K562 treated with DMSO at 1 percent for 48 hours (cell line): Measurements from ENCODE around the gene NUP188. TPM values are rescaled to one million over a fixed set of nuclear protein-coding genes. Genes with fewer than 3 reads are reported as not detected.

Experiments used
- total RNA-seq: library from RNA; unstranded; fragments of 300-600 nt; gene quantifications from 2 replicates; pipeline ENCODE4 v1.2.3, GENCODE V29; 2022; ENCODE audit warnings: low replicate concordance; ENCODE audit errors: extremely low read depth

The NUP188 gene, protein sequence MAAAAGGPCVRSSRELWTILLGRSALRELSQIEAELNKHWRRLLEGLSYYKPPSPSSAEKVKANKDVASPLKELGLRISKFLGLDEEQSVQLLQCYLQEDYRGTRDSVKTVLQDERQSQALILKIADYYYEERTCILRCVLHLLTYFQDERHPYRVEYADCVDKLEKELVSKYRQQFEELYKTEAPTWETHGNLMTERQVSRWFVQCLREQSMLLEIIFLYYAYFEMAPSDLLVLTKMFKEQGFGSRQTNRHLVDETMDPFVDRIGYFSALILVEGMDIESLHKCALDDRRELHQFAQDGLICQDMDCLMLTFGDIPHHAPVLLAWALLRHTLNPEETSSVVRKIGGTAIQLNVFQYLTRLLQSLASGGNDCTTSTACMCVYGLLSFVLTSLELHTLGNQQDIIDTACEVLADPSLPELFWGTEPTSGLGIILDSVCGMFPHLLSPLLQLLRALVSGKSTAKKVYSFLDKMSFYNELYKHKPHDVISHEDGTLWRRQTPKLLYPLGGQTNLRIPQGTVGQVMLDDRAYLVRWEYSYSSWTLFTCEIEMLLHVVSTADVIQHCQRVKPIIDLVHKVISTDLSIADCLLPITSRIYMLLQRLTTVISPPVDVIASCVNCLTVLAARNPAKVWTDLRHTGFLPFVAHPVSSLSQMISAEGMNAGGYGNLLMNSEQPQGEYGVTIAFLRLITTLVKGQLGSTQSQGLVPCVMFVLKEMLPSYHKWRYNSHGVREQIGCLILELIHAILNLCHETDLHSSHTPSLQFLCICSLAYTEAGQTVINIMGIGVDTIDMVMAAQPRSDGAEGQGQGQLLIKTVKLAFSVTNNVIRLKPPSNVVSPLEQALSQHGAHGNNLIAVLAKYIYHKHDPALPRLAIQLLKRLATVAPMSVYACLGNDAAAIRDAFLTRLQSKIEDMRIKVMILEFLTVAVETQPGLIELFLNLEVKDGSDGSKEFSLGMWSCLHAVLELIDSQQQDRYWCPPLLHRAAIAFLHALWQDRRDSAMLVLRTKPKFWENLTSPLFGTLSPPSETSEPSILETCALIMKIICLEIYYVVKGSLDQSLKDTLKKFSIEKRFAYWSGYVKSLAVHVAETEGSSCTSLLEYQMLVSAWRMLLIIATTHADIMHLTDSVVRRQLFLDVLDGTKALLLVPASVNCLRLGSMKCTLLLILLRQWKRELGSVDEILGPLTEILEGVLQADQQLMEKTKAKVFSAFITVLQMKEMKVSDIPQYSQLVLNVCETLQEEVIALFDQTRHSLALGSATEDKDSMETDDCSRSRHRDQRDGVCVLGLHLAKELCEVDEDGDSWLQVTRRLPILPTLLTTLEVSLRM (N-terminal part only)
- total RNA-seq, result 457 TPM in 1 of 2 replicates, not detected in the other

GRCh38 chr9:128947527-128948301 is at the start of gene NUP188, which contains the start of gene DOLK:
Gene NUP188, plus strand, starts transcription at chr9:128947699. Its CDS starts 21 bp downstream, at chr9:128947720.
Gene DOLK, minus strand, starts transcription at chr9:128947603. Its CDS starts 300 bp downstream, at chr9:128947303.

DNA sequence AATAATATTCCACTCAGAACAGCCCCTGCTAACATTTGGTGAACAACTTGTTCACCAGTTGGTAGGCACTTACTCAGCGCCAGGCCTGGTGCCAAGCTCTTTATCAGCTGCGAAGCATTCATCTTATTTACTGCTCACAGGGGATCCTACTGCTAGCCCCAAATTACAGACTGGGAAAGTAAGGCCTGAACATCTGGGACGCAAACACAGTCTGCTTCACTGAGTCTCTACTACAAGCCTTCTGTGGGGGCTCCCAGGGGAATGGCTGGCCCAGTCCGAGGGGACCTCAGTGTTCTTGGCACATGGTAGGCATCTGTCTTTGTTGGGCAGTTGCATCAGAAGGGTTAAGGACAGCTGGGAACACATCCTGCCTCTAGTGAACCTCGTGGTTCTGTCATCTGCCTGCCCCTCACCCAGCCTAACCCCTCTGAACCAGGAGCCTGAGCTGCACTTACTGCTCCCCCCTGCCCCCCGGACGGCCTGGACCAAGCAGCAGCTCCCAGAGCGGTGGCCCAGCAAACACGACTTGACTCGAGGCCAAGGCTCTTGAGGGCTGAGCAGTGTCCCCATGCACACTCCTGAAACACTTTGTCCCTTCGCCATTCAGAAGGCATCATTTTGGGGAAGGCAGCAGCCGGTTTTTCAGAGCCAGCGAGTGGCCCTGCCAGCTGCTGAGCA is 27.0 kb upstream of the NUP188 start, which contains the start of gene PHYHD1:
Gene PHYHD1, plus strand, starts transcription at position 602 of the 678 bp plus-strand sequence. CDS start 1,342 bp downstream, outside the sequence.

DNA sequence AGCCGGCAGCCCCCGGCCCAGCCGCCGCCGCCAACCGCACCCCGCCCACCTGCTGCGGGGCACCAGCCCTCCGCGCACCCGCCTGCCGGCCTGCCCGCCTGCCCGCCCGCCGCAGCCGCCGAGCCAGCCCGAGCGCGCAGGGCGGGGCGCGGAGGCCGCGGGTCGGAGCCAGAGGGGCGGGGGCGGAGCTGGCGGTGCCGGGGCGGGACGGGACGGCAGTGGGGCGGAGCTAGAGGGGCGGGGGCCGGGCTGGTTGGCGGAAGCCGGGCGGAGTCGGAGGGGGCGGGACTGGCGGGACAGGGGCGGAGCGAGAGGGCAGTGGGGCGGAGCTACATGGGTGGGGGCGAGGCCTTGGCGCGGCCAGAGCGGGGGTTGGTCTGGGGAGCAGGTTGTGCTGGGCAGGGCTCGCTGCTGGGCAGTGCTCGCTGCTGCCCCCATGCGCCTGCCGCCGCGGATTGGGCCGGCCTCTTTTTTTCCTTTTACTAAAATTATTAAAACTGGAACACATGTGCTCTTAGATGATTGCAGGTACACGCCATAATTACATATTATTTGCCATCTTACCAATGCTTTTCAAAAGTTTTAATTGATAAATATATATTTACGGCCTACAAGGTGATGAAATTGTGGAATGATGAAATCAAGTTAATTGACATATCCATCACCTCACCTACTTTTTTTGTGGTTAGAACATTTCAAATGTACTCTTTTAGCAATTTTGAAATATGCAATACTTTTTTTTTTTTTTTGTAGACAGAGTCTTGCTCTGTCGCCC is 80.9 kb downstream of the NUP188 start, which contains the start of gene SH3GLB2:
Gene SH3GLB2, minus strand, starts transcription at position 140 of the 775 bp plus-strand sequence. CDS start 177 bp downstream, outside the sequence.

DNA sequence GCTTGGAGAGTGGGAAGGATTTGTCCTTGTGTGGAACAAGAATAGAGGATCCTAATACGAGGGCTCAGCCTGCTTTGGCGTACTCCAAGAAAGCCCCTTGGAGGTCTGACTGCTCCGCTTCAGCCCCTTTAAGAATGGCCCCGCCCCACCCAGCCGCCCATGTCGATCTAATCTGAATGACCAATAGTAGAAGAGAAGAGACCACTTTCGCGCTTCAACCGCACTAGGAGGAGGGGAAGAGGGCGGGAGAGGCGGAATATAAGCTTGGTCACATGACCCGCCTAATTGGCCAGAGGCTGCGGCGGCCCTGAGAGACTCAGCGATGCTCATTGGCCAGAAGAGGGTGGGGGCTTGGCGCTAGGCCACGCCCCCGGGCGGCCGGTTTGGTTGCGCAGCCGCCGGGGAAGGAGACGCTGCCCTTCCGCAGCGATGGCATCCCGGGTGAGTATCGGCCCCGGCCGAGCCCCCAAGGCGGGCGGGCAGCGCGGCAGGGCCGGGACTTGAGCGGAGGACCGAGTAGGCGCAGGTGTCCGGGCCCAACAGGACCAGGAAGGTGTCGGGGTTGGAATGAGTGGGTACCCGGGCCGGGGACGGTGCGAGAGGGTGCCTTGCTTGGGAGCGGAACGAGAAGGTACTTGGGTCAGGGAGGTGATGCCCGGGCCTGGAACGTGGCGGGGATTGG is 88.9 kb downstream of the NUP188 start, which contains the start of gene MIGA2:
Gene MIGA2, plus strand, starts transcription at position 386 of the 682 bp plus-strand sequence. CDS start 3,969 bp downstream, outside the sequence.

Other genes starting within 250 kb of the NUP188 start
- gene PKN3, start 245.2 kb upstream of the NUP188 start, total RNA-seq, result not detected in 2 replicates
- not detected in 2 replicates for gene ZDHHC12, start 223.6 kb upstream of the NUP188 start, total RNA-seq
- not detected in 2 replicates for gene ZER1, start 175.8 kb upstream of the NUP188 start, total RNA-seq
- not detected in 2 replicates for gene TBC1D13, start 160.4 kb upstream of the NUP188 start, total RNA-seq
- gene ENDOG, start 129.2 kb upstream of the NUP188 start, total RNA-seq, result not detected in 2 replicates
- gene SPOUT1, start 117.9 kb upstream of the NUP188 start, total RNA-seq, result 1,149 TPM in 1 of 2 replicates, not detected in the other
- gene KYAT1, start 65.7 kb upstream of the NUP188 start, total RNA-seq, result not detected in 2 replicates
- gene LRRC8A, start 65.6 kb upstream of the NUP188 start, total RNA-seq, result not detected in 2 replicates
- gene PHYHD1, start 26.7 kb upstream of the NUP188 start, total RNA-seq, result not detected in 2 replicates
- not detected in 2 replicates for gene DOLK, start 96 bp upstream of the NUP188 start, total RNA-seq
- 434 TPM in 1 of 2 replicates, not detected in the other for gene SH3GLB2, start 80.6 kb downstream of the NUP188 start, total RNA-seq
- gene MIGA2, start 88.9 kb downstream of the NUP188 start, total RNA-seq, result 179 TPM in 1 of 2 replicates, not detected in the other
- gene DOLPP1, start 133.4 kb downstream of the NUP188 start, total RNA-seq, result not detected in 2 replicates
- not detected in 2 replicates for gene CRAT, start 163.1 kb downstream of the NUP188 start, total RNA-seq
- gene PTPA, start 163.7 kb downstream of the NUP188 start, total RNA-seq, result not detected in 2 replicates
- not detected in 2 replicates for gene IER5L, start 230.6 kb downstream of the NUP188 start, total RNA-seq